HL-60/S4 (cell line): ENCODE results near the gene TLE4.
"Not testable (repeated sequence)": the region's sequence is repeated elsewhere in the genome, so short reads cannot be mapped to it uniquely, and the experiment has no call there.

Experiments used
- in situ Hi-C: fragments of 300-500 bp; cut with MboI; formaldehyde crosslinking; loops from 2 replicates; pipeline ENCODE4 v1.14.3; 2022; ENCODE audit warnings: low sequenced_read_pairs

TLE4 gene

DNA sequence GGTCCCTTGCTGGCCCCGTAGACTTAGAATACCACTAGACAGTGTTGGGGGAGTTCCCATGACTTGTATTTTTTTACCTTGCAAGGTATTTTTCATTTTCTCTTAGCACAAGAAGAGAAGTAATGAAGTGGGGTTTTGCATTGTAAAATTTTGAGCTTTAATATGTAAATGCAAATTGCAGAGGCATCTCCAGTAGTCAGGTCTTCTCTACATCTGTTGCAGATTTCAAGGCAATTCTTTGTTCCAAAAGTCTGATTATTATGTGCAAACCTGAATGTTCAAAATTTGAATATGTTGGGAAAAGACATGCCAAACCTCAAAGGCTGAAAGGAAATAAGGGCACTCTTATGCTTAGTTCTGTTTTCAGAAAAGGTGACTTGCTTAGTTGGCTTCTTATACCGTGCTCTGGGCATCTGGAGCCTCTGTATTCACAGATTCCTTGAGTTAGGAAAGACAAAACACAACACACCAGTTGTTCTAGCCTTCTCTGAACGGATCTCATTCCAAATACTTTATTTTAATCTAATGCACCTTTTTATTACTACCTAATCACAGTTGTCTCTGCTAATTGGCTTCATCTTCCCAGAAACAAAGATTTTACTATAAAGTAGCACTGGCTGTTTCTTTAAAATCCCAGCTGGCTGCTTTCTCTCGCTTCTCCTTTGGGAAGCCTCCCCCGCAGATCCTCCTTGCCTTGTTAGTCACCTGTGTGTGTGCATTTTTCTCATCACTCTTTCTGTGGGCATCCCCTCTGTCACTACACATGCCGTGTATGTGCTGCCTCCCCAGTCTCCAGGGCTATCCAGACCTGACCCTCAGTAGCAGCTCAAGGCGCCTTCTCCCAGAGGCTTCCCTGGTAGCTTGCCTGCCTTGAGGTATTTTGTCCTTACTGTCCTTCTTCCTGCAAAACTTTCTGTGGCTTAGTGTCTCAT, 138.2 kb downstream of the TLE4 start:
- in situ Hi-C loops = no loop called here

DNA sequence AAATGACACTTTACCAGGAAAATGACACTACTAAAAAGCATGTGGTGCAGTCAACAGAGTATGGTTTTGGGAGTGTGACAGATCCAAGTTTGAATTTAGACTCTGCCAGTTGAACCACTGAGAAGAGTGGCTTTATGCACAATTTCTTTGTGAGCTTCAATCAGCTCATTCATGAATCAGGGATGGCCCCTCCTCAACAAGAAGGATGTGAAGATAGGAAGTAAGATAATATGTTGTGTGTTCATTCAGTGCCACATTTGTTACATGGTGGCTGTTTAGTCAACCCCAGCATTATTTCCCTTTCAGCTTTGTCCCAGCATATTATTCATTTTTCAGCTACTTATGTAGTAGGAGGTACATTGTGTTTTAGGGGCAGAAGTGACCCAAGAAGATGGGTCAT, 140.1 kb downstream of the TLE4 start:
- in situ Hi-C loops = no loop called here

DNA sequence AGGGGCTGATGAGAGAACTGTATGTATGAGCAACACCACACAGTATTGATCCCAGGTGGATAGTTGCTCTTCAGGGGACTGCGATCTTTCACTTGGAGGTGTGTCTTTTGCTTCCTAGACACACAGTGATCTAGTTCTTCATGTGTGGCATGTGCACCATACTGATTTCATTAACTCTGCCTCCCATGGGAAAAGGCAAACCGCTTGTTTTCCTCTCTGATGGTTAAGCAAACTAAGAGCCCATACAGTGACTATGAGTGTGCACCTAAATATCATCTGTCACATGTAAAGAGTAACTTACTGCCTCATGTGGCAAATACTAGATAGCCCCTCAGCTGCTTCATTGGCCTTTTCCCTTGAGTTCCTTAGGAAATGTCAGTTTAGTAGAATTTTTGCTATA, 147.3 kb downstream of the TLE4 start:
- in situ Hi-C loops = no loop called here

DNA sequence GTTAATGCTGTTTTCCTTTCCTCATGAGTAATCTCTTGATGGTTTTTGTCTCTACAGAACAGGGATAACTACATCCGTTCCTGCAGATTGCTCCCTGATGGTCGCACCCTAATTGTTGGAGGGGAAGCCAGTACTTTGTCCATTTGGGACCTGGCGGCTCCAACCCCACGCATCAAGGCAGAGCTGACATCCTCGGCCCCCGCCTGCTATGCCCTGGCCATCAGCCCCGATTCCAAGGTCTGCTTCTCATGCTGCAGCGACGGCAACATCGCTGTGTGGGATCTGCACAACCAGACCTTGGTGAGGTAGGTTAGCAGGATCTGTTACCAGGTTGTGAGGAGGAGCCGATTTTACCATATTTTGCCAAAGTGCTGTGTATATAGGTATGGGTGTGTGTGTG, 148.2 kb downstream of the TLE4 start:
- in situ Hi-C loops = no loop called here

DNA sequence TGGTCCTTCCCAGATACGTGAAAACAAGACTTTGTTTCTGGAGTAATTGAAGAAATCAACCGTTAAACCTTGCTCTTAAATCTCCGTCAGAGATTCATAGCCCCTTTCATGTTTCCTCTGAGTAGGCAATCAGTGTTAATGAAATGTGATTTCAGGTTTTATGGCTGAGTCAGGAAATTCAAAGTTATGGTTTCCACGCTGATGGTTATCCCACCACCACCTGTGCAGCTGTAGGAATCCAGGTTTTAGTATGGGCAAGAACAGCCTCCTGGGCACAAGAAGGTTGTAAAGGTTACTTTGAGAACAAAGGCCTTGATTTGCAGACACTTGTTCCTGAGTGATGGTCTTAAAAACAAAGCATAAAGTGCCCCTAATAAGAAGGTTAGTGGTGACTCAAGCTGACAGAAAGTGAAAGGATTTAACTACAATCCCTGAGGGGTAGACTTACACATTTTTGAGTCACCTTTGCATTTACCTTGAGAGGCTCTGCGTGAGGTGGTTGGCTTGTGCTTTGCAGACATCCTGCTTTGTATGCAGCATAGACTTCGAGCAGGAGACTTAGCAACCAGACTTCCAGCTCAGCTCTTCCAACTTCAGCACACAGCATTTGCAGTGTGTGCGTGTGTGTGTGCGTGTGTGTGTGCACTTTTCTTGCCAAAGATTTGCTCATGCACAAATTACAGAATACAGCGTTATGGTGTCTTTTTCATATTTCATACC, 159.6 kb downstream of the TLE4 start:
- in situ Hi-C loops = no loop called here

DNA sequence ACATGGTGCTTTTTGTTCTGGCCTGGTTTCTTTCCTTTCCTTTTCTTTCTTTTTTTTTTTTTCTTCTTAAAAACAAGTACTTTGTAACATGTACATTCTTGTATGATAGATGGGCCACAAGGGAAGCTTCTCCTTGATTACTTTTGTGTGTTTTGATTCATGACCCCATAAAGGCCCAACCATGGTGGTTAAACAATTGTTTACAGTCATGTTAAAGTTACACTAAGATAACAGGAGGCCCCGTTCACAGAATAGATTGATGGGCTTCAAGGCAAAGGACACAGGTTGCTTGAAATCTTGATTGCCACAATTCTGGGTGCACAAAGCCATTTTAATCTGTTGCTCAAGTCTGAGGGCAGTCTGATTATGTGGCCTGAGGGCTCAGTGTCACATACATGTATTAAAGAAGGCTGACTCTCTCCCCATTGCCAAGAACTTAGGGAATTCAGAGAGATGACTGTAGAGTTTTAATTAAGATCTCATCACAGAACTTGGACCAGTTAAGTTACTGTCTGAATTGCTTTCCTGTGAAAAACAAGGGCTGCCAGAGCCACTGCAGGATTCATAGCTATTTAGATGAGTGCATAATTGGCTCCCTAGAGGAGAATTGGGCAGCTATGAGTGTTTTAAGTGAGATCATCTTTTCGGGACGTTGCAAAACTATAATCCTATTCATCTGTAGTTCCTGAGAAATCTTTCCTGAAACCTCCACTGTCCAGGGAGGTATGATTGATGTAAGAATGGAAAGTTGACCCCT, 163.4 kb downstream of the TLE4 start:
- in situ Hi-C loops = no loop called here

DNA sequence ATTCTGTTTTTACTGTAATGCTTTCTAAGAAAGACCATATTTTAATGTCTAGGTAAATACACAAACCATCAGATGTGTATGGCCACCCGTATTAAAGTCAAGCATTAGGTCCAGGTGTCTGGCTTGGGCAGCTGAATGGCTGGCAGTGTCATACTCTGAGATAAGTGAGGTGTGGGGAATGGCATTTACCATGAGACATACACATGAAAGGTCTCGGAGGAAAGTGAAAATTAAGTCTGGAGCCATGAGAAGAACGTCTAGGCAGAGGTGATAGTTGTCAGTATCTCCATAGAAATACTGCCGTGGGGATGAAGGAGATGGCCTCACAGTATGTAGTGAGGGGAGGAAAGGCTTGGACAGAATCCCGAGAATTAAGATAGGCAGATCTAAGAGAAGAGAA, 164.3 kb downstream of the TLE4 start:
- in situ Hi-C loops = no loop called here

DNA sequence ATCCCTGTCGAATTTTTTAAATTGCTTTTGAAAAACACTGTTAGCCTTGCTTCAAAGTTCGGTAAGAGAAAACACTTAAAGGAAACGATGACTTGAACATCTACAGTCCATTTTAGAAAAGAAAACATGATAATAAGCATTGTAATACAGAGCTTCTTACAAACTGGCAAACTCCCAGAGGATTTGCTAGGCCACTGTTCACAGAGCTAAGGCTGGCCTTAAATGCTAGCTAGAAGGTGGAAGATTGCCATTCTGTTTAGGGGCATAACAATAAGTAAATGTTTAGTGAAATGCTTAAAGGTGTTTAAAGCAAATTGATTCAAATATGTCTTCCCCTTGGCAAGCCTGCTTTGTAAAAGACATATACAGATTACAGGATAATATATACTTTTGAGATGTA, 169.6 kb downstream of the TLE4 start:
- in situ Hi-C loops = no loop called here

DNA sequence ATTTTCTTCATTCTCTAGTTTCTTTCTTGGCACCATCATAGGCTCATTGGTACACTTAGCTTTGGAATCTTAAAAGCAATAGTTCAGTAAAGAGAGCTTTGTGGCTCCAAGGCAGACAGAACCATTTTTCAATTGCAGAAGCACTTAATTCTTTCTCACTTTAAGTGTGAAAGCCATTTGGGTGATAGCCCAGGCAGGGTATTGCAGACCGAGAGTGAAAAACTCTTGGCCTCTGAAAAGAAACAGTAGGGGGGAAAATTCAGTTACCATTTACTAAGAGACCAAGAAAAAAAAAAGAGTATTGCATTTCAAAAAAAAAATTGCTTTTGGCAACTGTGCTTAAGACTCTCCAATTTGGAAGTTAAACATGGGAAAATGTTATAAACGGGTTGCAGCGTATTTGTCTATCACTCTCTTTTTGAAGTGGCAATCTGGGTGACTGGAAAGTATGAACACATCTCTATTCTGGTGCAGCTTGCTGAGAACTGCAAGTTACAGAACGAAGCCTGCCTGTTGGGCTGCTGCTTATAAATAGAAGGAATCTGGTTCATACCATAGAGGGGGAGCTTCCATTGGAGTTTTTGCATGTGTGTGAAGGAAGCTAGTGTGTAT, 170.5 kb downstream of the TLE4 start:
- in situ Hi-C loops = no loop called here

DNA sequence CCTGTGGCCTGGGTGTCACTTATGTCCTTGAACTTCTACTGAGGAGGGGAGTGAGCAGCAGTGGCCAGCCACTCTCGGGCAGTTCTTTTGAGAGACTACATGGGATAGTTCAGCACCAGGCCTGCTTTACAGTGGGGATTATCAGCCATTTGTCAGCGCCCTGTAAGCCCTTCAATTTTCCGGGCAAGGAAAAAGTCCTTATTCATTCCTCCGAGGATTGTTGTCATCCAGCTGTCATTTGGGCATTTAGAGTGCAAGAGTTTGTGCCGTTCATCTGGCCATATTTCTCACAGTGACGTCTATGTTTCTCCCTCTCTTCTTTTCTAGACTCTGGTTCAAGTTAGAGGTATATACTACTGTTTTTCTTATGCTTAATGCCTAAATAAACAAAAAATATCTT, 172.8 kb downstream of the TLE4 start:
- in situ Hi-C loops = no loop called here

DNA sequence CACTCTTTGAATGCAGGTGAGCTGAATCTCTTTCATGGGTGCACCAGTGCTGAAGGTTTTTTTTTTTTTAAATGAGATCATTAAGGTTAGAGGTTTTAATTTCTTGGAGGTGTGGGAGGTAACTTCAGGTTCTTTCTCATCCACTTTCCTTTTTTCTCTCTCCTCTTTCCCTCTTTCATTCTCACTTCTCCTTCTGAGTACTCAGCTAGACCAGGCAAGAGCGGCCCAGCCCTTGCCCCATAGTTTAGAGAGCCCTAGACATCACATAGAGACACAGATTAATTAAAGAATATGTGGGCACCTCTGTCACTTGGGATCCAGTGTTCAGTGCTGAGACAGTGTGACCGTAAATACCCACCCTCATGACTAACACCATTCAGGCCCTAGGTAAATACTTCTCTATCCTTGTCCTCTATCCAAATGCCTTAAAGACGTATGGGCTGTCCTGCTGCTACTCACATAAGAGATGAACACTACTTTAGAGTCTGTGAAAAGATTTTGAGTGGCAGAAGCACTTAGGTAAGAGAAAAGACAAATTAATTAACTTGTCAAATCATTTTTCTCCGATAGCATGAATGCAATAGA, 174.1 kb downstream of the TLE4 start:
- in situ Hi-C loops = no loop called here

DNA sequence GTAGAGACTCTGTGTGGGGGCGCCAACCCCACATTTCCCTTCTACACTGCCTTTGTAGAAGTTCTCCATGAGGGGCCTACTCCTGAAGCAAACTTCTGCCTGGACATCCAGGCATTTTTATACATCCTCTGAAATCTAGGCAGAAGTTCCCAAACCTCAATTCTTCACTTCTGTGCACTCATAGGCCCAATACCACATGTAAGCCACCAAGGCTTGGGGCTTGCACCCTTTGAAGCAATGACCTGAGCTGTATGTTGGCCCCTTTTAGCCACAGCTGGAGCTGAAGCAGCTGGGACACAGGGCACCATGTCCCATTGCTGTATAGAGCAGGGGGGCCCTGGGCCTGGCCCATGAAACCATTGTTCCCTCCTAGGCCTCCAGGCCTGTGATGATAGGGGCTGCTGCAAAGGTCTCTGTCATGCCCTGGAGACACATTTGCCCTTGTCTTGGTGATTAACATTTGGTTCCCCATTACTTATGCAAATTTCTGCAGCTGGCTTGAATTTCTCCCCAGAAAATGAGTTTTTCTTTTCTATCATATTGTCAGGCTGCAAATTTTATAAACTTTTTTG, 180.2 kb downstream of the TLE4 start:
- in situ Hi-C loops = not testable (repeated sequence)

DNA sequence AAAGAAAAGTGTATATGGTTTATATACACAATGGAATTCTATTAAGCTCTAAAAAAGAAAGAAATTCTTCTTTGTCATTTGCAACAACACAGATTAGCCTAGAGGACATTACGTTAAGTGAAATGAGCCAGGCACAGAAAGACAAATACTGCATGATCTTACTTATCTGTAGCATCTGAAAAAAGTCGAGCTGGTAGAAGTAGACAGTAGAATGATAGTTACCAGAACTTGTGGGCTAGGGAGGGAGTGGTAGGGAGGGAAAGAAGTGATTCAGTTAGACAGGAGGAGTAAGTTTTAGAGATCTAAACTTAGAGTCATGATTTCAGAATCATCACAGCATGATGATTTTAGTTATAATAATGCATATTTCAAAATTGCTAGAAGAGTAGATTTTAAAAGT, 184.6 kb downstream of the TLE4 start:
- in situ Hi-C loops = no loop called here

DNA sequence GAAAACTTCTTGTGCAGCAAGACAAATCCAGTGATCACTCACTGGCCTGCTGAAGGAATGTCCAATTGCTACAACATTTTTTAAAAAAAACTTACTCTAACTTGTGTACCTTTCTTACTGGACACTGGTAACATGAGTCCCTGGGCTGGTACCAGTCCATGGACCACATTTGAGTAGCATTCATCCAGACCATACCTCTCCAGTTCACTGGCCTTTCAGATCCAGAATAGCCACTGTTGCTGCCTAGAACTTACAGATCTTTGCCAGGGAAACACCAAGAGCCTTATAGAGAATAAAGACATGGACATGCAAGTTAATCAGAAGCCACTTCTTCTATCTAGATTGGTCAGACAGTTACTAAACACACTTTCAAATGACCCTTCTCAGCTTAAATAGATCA, 185.3 kb downstream of the TLE4 start:
- in situ Hi-C loops = no loop called here

DNA sequence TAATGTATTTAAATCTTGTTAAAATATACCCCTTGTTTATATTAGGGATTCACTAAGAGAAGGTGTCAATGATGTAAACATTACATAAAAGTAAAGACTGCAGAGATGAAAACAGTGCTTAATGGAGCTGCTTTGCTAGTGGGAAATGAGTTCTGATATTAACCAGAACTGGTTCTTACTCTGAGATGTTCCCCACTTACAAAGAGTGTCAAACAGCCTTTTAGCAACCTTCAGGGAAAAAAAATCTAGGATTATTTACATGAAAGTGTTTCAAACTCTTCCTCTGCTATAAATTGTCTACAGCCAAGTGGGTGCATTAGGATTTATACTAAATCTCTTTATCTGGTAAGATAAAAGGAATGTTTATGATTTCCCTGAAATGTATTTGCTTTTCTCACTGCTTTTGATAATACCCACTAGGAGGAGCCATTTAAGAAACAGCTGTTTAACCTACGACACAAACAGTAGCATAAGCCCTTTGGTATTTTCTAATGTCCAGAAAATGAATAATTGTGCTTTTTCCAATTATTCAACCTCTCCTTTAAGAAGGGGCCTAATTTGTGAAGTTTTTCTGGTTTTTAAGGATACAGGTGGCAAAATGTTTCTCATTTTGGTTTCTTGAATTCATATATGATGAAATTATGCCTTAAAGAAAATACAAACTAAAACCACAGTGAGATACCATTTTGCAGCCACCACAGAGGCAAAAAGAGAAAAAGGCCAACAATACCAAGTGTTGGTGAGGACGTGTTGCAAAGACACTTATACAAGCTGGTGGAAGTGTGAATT, 186.3 kb downstream of the TLE4 start:
- in situ Hi-C loops = no loop called here

DNA sequence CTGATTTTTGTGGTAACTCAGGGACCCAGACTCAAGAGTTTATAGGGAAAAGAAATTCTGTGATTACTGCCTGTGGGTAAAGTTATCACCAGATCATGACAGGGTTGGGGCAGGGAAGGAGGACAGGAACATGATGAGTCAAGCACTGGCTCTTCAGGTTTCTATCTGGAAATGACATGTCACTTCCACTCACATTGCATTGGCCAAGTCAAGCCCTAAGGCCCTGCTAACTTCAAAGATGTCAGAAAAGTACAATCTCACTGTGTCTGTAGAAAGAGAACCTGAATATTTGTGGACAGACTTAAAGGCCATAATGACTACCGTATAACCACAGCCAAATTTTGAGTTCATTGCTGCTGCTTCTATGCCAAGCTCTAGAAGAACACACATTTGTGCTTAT, 187.7 kb downstream of the TLE4 start:
- in situ Hi-C loops = no loop called here

DNA sequence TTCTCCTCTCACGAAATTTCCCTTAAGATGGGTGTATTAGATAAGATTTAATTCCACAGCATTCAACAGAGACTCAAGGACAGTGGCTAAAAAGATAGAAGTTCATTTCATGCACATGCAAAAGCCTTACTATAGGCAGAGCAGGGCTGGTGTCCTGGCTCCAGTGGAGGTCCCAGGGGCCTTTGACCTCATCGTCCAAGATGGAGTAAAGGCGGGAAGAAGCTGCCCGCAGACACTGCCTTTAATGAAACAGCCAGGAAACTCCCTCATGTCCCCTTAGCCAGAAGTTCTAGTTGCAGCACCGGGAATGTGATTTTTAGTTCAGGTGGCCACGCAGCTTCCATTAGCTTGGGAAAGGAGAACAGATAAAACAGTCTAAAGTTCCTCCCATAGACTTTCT, 190.3 kb downstream of the TLE4 start:
- in situ Hi-C loops = no loop called here

DNA sequence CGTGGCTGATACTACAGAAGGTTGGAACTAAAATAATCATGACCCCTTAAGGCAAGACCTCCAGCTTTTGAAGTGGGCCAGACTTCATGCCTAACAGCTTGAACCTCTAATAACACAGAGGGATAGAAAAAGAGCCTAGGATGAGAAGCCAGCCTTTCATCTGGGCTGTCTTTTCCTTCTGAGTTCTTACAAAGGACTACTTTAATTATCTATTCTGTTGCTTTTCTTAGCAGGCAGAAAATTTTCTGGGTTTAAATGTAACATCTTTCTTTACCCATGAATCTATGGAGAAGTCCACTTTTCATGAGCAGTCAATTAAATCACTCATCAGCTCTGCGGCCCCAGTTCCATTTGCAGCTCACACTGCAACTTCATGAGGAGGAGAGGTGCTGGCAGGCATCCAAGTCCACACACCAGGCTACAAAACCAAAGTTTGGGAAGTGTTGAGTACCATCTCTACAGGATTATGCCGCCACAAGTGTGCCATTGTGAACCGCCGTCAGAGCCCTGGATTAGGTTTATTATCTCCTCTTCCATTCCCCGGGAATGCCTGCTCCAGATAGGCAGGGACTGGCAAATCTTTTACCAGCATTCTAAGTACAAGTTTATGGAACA, 192.0 kb downstream of the TLE4 start:
- in situ Hi-C loops = no loop called here

DNA sequence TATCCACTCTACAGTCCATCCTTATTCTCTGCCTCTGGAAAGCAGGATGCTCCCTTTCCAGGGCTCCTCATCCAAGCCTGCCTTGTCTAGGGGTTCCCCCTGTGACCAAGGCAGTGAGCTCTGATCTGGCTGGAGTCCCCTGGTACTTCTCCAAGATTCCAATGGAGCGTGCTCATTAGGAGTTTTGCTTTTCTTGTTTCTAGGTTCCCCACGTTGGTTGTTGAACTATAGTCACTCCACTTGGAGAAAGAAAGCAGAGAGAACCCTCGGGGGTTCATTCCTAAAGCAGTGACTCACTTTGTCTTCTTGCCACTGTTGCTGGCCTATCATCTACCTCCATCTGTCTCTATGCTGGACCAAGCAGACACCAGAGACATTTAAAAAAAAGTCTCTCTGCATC, 192.6 kb downstream of the TLE4 start:
- in situ Hi-C loops = no loop called here
